ENCODE measurements around the gene DDX1.
"Not testable (repeated sequence)": the region's sequence is repeated elsewhere in the genome, so short reads cannot be mapped to it uniquely, and the experiment has no call there.

- TF ChIP-seq, protein P1, sequence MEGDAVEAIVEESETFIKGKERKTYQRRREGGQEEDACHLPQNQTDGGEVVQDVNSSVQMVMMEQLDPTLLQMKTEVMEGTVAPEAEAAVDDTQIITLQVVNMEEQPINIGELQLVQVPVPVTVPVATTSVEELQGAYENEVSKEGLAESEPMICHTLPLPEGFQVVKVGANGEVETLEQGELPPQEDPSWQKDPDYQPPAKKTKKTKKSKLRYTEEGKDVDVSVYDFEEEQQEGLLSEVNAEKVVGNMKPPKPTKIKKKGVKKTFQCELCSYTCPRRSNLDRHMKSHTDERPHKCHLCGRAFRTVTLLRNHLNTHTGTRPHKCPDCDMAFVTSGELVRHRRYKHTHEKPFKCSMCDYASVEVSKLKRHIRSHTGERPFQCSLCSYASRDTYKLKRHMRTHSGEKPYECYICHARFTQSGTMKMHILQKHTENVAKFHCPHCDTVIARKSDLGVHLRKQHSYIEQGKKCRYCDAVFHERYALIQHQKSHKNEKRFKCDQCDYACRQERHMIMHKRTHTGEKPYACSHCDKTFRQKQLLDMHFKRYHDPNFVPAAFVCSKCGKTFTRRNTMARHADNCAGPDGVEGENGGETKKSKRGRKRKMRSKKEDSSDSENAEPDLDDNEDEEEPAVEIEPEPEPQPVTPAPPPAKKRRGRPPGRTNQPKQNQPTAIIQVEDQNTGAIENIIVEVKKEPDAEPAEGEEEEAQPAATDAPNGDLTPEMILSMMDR (IDR thresholded peaks at IDR 0.05), result not testable (repeated sequence)
- TF ChIP-seq ZFX (IDR thresholded peaks at IDR 0.05; ENCODE audit: borderline replicate concordance), result not testable (repeated sequence)
Observed at GRCh38 chr2:15621472-15621870, 29.8 kb downstream of the DDX1 start.
